DMS 273 (cell line): ENCODE measurements around the gene SLC4A8.
"Not testable (repeated sequence)": the region's sequence is repeated elsewhere in the genome, so short reads cannot be mapped to it uniquely, and the experiment has no call there.

Source experiments
- DNase-seq: peaks from one replicate; lab custom pipeline; 2025; ENCODE audit not compliant: unreplicated experiment; lab: John Stamatoyannopoulos, UW

The SLC4A8 gene

GRCh38 chr12:51471111-51471864 lies 46.7 kb downstream of the SLC4A8 start:
- DNase-seq: no peak

GRCh38 chr12:51472984-51473383 lies 48.4 kb downstream of the SLC4A8 start:
- no peak for DNase-seq

- no peak for DNase-seq
These were observed 49.3 kb downstream of the SLC4A8 start for GRCh38 chr12:51473947-51474346.

- no peak for DNase-seq
These were observed 50.9 kb downstream of the SLC4A8 start for GRCh38 chr12:51475543-51475942.

DNA sequence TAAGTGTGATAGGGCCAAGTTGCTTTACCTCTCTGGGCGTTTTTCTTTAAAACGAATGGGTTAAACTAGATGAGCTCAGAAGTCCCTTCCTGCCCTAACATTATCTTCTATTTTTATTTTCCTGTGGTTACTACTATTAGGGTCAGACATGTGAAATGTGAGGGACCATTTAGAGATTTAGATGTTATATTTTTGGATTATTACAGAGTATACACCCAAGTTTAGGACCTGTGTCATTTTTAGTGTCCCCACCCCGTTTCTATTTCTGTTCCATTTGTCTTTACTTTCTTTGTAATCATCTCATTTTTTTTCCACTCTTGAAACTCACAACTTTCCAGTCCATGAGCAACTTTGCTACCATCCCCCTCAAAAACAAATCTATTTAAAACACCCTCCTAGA lies 56.3 kb downstream of the SLC4A8 start:
- no peak for DNase-seq

DNA sequence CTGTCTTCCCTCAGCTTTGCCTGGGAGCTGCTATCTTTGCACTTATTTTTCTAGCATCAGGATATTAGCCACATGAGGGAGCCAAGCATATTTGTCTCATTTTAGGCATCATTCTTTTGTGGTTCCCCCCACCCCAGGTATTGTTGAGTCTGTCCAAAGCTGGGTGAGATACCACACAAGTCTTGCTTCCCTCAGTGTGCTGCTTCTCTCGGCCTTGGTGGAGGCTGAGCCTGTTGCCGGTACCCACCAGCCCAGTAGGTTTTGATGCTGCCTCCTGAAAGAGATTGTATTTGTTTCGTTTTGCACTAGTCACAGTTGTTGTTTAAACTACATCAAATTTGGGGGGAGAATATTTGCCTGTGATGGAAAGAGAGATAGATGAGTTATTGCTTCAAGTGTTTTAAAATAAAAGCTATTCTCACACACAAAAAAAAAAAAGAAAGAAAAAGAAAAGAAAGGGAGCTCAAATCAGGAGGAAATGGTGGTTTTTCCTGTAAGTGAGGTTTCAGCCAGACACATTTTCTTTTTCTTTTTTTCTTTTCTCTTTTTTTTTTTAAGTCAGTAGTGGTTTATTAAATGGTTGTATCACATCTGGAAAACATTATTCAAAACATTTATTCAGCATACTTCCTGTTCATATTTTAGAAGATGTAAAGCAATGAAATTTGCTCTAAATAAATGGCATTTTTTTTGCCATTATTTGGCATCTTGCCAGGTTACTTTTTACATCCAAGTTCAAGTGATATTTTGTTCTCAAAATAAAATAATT lies 58.5 kb downstream of the SLC4A8 start:
- DNase-seq: no peak

- DNase-seq: no peak
These were observed 59.5 kb downstream of the SLC4A8 start for GRCh38 chr12:51484119-51484518.

DNA sequence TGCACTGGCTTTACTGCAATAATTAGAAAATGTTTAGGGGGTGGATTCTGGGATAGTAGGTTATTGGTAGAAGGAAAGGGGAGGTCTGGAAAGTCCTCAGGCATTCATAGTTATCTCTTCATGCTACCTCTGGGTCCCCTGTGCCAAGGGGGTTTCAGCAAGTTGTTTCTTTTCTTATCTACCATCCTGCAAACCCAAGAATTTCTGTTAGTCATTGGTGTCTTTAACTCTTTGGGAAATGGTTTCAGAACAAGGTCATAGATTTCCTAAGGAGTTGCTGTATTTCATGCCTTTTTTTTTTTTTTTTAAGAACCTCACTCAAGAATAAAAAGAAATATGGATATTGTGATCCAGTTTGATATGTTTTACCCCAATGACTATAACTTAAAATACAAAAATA lies 63.6 kb downstream of the SLC4A8 start:
- DNase-seq: no peak

DNA sequence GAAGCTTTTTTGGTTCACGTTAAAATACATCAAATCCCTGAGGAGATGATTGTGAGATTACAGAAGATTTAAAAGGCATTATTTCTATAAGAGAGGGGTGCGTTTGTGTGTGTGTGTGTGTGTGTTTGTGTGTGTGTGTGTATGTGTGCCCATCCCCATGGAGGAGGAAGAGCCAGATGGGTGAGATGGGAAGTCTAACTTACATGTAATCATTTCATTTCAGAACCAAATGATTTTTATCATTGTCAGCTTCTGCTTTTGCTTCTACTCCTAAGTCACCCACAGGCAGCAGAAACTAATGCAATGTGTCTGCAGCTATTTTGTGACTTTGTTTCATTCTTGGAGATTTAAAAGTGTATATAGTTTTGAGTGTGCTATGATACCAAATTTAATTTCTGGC lies 68.7 kb downstream of the SLC4A8 start:
- DNase-seq: no peak

DNA sequence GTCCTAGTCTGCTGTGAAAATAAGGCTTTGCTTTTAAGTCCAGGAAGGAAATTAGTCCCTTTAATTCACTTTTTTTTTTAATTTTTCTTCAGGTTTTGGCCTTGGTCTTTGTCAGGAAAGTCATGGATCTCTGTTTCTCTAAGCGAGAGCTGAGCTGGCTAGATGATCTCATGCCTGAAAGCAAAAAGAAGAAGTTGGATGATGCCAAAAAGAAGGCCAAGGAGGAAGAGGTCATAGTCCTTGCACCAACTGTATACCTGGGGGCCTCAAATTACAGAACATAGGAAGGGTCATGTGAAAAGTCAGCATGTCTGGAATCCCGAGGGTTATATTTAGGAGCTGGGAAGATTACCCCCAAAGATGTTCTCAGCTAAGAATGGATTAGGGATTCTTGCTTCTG lies 72.3 kb downstream of the SLC4A8 start:
- no peak for DNase-seq

DNA sequence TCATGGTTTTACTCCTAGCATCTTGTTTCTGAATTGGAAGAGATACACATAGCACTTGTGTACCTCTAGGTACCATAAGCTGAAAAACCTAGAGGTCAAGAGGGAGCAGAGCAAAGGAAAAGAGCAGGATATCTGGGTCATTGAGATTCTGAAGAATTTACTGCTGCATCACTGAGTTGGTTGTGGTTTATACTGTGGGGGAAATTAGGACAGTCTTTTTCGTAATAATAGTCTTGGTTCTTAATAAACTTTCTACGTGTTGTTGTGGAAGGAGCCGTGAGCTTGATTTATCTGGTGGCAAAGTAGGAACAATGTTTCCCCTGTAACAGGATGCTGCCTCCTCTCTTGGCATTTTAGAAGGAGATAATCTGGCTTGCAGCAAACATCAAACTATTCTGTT lies 80.2 kb downstream of the SLC4A8 start:
- DNase-seq: no peak

GRCh38 chr12:51505360-51506105 lies 80.9 kb downstream of the SLC4A8 start:
- DNase-seq: no peak

- DNase-seq: no peak
These were observed 82.5 kb downstream of the SLC4A8 start for GRCh38 chr12:51507178-51507577.

DNA sequence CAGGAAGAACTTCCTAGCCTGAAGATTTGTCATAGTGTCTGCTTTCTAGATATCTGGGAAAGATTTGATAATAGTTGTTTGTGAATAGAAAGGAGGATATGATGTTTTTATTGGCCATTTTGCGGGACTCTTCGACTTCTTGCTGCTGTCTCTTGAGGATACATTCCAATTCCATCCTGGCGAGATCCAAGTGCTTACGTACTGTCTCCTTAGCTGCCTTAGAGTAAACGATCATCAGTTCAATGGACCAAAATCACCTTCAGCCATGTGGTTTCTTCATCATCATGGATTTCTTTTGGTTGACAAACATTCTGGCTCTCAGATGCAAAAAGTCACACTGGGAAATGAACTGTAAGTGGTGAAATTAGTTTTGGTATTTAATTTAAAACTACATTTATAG lies 83.7 kb downstream of the SLC4A8 start:
- no peak for DNase-seq

GRCh38 chr12:51511546-51512260 lies 87.1 kb downstream of the SLC4A8 start:
- DNase-seq: no peak

- DNase-seq: no peak
These were observed 87.8 kb downstream of the SLC4A8 start for GRCh38 chr12:51512438-51512837.

DNA sequence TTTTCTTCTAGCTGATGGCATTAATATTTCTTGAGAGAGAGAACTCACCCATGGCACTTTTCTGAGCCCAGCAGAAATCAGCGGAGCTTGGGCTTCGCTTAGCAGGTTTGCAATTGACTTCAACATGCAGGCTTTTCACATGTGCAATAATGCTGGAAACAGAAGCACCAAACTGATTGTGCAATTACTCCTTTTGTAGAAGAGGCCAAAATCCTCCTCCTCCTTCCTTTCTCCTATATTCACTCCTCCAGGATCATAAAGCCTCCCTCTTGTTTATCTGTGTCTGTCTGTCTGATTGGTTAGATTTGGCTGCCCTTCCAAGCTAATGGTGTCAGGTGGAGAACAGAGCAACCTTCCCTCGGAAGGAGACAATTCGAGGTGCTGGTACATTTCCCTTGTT lies 90.4 kb downstream of the SLC4A8 start:
- DNase-seq: not testable (repeated sequence)

DNA sequence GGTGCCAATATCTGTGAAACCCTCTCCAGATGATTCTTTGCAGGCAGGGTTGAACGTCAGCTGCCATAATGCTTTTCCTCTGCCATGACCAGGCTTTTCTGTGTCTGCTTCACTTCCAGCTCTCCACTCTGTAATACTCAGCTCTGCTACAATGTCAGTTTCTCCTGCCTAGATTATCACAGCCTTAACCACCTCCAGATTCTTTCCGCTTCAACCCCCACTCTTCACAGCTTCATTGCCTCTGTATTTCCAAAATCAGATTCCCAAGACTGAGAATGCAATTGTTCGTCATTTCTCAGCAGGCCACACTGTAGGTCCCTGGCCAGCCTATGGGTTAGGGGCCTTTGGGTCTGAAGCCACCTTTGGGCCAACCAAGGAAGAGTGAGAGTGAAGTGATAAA lies 92.7 kb downstream of the SLC4A8 start:
- DNase-seq: no peak

GRCh38 chr12:51517800-51518199 lies 93.2 kb downstream of the SLC4A8 start:
- DNase-seq: no peak

DNA sequence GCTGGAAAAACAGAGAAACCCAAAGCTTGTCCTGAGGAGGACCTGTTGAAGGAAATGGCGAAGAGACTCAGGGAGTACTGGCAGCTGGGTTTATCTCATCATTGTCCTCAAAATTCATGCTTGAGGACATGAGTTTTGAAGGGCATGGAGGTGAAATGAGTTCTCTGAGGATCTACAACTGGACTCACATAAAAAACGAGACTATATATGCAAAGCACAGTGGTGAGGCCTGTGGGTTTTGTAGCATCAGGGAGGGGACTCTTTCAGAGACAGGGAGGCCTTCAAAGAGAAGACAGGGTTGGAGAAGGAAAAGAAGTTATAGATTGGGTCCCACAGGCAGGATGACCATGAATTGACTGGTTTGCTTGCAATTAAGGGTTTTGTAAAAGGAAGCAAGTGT lies 95.1 kb downstream of the SLC4A8 start:
- DNase-seq: no peak
